ENCODE measurements around the gene MAPKAPK3.
A peak's percentile ranks its signal among the peaks of the same experiment; 100 is the strongest.

MAPKAPK3 gene

GRCh38 chr3:50586763-50587070, 30.2 kb upstream of the MAPKAPK3 start:
- FAIRE-seq (no peak), DNase-seq (ENCODE audit: insufficient read length, low spot score) (no peak)

DNA sequence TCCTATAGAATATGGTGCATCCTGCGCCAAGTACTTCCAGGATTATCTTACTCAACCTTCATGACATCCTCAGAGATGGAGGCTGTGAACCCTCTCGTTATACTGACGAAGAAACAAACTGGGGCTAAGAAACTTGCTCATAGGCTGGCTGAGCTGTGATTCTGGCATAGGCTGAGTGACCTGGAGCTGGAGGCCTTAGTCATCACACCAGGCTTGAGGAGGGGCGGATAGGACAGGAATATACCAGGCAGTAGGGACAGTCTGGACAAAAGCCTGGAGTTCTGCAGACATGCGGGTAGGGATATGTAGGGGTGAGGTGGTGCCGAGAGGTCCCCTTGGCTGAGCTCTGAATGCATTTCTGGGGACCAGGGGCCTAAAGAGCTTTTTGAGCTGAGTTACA, 29.6 kb upstream of the MAPKAPK3 start:
- DNase-seq (ENCODE audit: insufficient read length, low spot score) (no peak), FAIRE-seq (no peak)

DNA sequence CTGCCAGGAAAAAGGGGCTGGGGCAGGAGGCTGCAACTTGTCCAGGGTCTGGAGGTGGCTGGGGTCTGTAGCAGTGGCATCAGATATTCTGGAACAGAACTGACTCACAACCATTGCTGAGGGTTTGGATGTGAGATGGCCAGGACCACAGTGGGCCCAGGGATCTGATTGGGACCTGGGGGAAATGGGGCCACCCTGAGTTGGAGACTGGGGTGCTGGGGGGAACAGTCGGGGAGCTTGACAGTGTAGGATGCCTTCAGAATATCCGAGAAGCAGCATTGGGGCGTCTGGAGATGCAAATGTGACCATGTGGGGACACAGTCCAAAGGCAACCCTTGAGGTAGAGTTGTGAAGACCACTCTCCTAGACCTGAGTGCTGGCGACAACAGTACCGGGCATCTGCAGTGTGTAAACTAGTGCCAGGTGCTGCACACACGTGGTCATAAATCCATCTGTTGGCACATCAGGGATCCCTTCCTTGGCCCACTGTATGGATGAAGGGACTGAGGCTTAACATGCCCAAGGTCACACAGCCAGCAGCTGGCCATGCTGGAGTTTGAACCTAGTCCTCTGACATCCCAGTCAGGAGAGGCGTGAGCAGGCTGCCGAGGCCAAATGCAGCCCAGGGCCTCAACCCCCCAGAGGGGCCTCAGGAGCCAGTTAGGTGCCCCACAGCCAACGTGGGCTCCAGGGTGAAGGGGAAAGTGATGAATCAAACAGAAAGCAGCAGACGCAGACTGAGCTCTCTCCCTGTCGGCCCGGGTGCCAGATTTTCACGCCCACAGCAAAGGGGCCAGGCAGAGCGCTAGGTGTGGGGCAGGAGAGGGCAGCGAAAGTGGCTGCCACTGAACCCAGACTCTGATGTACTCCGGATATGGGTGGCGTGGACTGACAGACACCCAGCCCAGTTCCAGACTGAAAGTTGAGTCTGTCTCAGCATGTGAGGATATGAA, 28.9 kb upstream of the MAPKAPK3 start:
- no peak for DNase-seq (ENCODE audit: insufficient read length, low spot score)
- peak; percentile 83 for FAIRE-seq

GRCh38 chr3:50588759-50589433, 28.1 kb upstream of the MAPKAPK3 start:
- DNase-seq (ENCODE audit: insufficient read length, low spot score) = no peak

DNA sequence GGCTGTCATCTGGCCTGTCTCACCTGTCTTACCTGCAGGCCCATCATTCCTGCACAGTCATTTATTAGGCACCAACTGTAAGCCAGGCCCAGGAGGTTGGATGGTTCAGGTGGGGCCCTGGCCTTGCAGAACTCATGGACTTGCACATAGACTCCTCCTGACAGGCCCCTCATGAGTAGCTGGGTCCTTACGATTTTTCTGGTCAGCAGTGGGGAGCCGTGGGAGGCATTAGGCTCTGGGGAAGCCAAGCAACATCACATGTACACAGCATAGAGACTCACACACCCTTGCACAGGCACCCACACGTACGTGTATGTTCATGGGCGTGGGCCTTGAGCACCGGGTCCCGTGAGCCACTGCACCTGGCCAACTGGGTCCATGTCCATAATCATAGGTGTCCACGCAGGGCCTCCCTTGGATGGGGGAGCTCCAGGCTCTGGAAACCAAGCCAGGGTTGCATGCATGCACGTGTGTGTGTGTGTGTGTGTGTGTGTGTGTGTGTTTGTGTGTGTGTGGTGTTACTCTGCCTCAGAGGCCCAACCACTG, 25.7 kb upstream of the MAPKAPK3 start:
- FAIRE-seq (no peak), DNase-seq (ENCODE audit: insufficient read length, low spot score) (no peak)

More at GRCh38 chr3:50588759-50589433, 28.1 kb upstream of the MAPKAPK3 start:
- peak; percentile 23 for FAIRE-seq

GRCh38 chr3:50592568-50592967, 24.4 kb upstream of the MAPKAPK3 start:
- DNase-seq (ENCODE audit: insufficient read length, low spot score) (no peak), FAIRE-seq (no peak)

- no peak for FAIRE-seq
- no peak for DNase-seq (ENCODE audit: insufficient read length, low spot score)
Measured at GRCh38 chr3:50594253-50594785, 22.6 kb upstream of the MAPKAPK3 start.

DNA sequence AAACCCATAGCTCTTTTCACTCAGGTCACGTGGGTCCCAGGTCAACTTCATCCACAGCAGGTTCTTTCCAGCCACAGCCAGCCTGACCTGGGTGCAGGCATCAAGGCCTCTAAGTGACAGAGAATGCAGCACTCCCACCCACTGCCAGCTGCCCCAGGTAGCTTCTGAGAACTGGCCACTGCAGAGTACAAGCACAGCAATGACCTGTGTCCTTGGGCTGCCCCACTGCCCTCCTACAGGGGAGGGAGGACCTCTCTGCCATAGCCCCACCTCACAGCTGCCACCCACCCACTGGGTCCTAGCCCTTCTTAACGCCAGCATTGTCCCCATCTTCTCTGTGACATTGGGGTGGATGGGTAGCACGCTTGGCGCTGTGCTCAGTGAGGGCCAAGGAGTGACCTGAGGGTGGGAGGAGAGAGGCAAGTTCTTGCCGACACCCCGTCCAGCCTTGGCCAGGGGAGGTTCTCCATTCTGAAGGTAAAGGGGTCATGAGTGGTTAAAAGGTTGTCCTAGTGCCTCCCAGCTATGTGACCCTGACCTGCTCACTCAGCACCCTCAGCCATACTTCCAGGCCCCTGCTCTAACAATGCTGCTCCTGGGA, 17.7 kb upstream of the MAPKAPK3 start:
- DNase-seq (ENCODE audit: insufficient read length, low spot score) = no peak

DNA sequence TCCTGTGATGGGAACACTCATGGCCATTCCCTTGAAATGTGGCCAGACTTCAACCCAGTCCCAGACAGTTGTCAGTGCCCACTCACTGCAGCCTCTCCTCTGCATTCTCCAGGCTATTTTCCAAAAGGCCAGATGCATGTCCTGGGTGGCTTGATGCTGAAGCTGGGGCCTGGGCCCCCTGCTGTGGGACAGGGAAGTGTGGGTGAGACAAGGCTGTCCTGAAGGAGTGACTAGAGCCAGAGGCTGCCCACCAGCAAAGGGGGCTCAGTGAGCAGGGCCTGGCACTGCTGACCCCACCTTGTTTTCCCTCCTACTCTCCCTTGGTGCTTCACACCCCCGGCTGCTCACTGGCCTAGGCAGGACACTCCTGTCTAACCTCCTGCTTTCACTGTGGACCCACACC, 17.2 kb upstream of the MAPKAPK3 start:
- FAIRE-seq (no peak), DNase-seq (ENCODE audit: insufficient read length, low spot score) (no peak)

More for the DNA sequence above, 17.7 kb upstream of the MAPKAPK3 start:
- no peak for FAIRE-seq

DNA sequence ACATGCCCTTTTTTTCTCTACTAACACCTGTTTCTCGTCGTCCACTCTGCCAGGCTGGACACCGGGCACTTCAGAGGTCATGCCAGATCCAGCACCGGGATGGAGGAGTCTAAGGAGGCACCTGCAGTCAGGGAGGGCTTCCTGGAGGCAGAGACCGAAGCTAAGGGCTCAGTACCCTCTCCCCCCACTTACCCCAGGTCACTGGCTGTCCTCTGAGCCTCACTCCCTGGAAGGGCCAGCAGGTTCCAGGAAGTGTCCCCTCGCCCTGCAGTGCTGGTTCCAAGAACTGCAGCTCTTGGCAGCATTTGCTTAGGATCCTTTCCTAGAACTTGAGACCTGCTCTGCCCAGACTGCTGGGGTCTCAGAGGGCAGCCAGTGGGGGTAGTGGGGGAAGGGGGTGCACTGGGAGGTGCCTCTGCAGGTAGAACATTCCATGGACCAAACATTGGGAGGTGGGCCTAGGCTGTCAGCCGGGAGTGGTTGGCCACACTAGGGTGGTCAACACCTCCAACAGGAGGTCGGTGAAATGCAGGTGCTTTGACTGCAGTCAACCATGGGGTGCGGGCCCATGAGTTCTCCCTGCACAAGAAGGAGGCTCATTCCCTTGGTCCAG, 16.7 kb upstream of the MAPKAPK3 start:
- FAIRE-seq = peak; percentile 42
- DNase-seq (ENCODE audit: insufficient read length, low spot score) = no peak

- FAIRE-seq (peak; percentile 52), DNase-seq (ENCODE audit: insufficient read length, low spot score) (peak; percentile 59)
Measured at GRCh38 chr3:50600841-50601591, 15.9 kb upstream of the MAPKAPK3 start.

DNA sequence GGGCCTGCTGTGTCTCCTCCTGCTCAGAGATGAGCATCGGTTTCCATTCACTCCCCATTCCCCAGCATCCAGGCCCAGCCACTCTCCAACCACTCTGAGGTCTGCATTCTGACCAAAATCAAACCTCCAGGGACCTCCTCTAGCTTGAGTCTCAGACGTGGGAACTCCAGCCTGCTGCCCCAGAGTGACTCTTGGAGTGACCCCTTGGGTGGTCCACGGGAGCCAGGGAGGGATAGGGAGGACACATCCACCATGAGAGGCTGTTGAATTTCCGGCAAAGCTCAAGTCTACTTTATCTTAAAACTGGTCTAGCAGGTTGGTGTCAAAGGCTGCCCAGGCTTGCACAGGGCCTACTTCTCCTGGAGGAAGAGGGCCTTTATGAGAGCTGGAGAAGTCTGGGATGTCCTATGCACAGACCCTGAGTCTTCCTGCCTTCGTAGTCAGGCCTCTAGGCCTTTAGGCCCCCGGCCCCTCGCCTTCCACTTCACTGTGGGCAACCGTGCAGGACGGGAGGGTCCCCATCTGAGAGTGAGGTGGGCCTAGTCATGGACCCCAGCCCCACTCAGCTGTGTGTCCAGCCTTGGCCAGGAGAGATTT, 14.3 kb upstream of the MAPKAPK3 start:
- FAIRE-seq (no peak), DNase-seq (ENCODE audit: insufficient read length, low spot score) (no peak)

DNA sequence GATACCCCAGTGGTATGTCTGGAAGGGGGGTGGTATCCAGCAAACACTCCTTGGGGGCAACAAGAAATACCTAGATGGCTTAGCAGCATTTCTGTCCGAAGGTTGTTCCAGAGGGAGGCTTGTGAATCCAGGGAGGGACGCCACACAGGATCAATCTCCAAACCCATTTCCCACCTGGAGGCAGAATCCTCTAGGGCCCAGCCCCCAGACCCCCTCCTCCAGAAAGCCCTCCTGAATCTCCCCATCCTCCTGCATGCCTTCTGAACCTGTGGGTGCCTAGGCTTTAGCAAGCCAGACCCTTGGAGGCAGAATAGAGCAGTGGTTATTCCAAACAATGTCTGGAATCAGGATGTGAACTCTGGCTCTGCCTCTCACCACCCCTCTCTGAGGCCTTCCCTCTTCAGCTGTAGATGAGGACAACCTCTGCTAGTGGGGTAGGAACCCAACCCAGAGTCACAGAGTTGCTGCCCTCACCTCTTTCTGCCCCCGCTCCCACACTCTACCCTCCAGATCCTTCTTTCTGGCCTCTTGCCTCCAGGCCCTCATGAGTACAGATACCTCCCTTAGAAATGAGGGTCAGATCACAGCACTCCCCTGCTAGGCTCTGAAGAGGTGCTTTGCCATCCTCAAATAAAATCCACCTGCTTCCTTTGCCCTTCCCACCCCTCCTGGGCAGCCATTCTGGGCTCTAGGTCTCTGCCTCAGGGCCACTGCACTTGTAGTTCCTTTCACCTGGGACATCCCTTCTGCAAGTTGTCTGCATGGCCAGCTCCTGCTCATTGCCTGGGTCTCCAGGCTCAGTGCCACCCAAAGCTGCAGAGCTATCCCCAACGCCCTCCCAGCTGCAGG, 13.5 kb upstream of the MAPKAPK3 start:
- FAIRE-seq = peak; percentile 18
- DNase-seq (ENCODE audit: insufficient read length, low spot score) = no peak

GRCh38 chr3:50604110-50604621, 12.8 kb upstream of the MAPKAPK3 start:
- FAIRE-seq (no peak), DNase-seq (ENCODE audit: insufficient read length, low spot score) (no peak)

DNA sequence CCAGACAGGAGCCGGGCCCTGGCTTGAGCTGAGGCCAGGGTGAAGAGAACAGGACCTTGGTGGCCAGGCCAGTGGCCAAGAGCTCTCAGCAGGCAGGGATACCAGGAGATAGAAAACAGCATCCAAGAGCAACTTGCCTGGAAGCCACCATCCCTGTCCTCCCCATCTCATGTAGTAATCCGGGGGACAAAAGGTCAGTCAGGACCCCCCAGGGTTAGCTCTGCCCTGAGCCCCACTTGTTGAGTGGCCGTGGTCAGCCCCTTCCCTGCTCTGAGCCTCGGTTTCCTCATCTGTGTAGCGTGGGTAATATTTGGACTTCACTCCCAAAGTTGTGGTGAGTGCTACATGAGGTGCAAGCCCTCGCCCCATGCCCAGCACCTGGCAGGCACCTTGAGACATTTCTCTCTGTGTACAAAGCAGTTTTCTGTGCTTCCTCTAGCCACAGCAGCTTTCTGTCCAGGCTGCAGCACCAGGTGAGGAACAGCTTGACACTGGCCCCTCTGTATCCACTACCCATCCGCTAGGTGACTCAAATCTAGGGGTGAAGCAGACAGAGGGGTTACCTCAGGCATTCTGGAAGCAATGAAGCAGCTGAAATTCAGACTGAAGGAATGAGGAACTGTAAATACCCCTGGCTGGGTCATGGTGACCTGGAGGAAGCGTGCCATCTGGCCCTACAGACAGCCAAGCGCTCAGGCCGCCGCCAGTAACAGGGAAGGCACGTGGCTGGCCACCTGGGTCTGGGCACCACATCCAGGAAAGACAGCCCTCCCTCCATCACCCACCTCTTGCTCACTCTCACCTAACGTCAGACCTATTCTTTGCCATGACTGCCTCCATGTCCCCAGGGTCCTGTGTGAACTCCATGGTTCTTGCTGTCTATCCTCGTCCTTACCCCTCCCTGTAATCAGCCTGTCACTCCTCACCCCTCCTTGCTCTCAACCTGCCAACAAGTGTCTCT, 12.0 kb upstream of the MAPKAPK3 start:
- no peak for FAIRE-seq

GRCh38 chr3:50605901-50606326, 11.0 kb upstream of the MAPKAPK3 start:
- DNase-seq (ENCODE audit: insufficient read length, low spot score) = no peak
- FAIRE-seq = no peak

More for the DNA sequence above, 12.0 kb upstream of the MAPKAPK3 start:
- DNase-seq (ENCODE audit: insufficient read length, low spot score) = no peak

GRCh38 chr3:50606596-50606995, 10.4 kb upstream of the MAPKAPK3 start:
- DNase-seq (ENCODE audit: insufficient read length, low spot score) (no peak), FAIRE-seq (no peak)
